GM19025 (cell line): ENCODE measurements around the gene FARS2.

Experiments
- ATAC-seq: cut with Tn5 transposase; IDR thresholded peaks from one replicate; pipeline ENCODE4 v1.9.1; 2021; ENCODE audit warnings: mild to moderate bottlenecking, low read depth, moderate library complexity; ENCODE audit not compliant: unreplicated experiment

The FARS2 gene

GRCh38 chr6:5457983-5458683, 196.8 kb downstream of the FARS2 start:
- no peak for ATAC-seq

GRCh38 chr6:5459346-5459745, 198.0 kb downstream of the FARS2 start:
- ATAC-seq: no peak

GRCh38 chr6:5461365-5461764, 200.1 kb downstream of the FARS2 start:
- no peak for ATAC-seq

GRCh38 chr6:5462856-5463255, 201.5 kb downstream of the FARS2 start:
- no peak for ATAC-seq

- ATAC-seq: no peak
Measured at GRCh38 chr6:5463690-5464089, 202.4 kb downstream of the FARS2 start.

- ATAC-seq: no peak
Measured at GRCh38 chr6:5464099-5464885, 203.0 kb downstream of the FARS2 start.

GRCh38 chr6:5466281-5467136, 205.2 kb downstream of the FARS2 start:
- ATAC-seq: no peak

- no peak for ATAC-seq
Measured at GRCh38 chr6:5468586-5468985, 207.3 kb downstream of the FARS2 start.

- no peak for ATAC-seq
Measured at GRCh38 chr6:5469101-5469846, 208.0 kb downstream of the FARS2 start.

- ATAC-seq: peak; percentile 55
Measured at GRCh38 chr6:5471044-5471443, 209.7 kb downstream of the FARS2 start.

- ATAC-seq: no peak
Measured at GRCh38 chr6:5471637-5472398, 210.5 kb downstream of the FARS2 start.

- ATAC-seq: no peak
Measured at GRCh38 chr6:5472571-5472970, 211.3 kb downstream of the FARS2 start.

- ATAC-seq: no peak
Measured at GRCh38 chr6:5475779-5476178, 214.5 kb downstream of the FARS2 start.

GRCh38 chr6:5478380-5478779, 217.1 kb downstream of the FARS2 start:
- ATAC-seq: no peak

- no peak for ATAC-seq
Measured at GRCh38 chr6:5481033-5481432, 219.7 kb downstream of the FARS2 start.

GRCh38 chr6:5481750-5482149, 220.4 kb downstream of the FARS2 start:
- ATAC-seq: no peak

GRCh38 chr6:5482619-5483018, 221.3 kb downstream of the FARS2 start:
- no peak for ATAC-seq

GRCh38 chr6:5484692-5485091, 223.4 kb downstream of the FARS2 start:
- no peak for ATAC-seq

GRCh38 chr6:5486214-5486613, 224.9 kb downstream of the FARS2 start:
- ATAC-seq: peak; percentile 76
